SK-N-MC (cell line): ENCODE results near the gene COL27A1.

Experiments
- DNase-seq: peaks from one replicate; pipeline ENCODE4 v3.0.0-alpha.2; 2011; ENCODE audit warnings: low read depth, low spot score
- H3K27ac ChIP-seq: fragments of 200-600 bp; sonication (generic); 2 replicates; pipeline ENCODE4 v1.5.1; 2016; ENCODE audit warnings: mixed run types
- H3K36me3 ChIP-seq: fragments of 200-600 bp; sonication (generic); 2 replicates; pipeline ENCODE4 v1.6.1; 2017; ENCODE audit warnings: antibody characterized with exemption, low read length, mixed read lengths; ENCODE audit not compliant: insufficient read depth
- H3K4me3 ChIP-seq: fragments of 200-600 bp; sonication (generic); 2 replicates; pipeline ENCODE4 v1.5.1; 2016
- H3K9ac ChIP-seq: fragments of 200-600 bp; sonication (generic); 2 replicates; pipeline ENCODE4 v1.8.0; 2017; ENCODE audit warnings: mixed run types, mixed read lengths; ENCODE audit not compliant: insufficient read length
- H3K9me3 ChIP-seq: fragments of 200-600 bp; sonication (generic); 2 replicates; pipeline ENCODE4 v1.6.1; 2017; ENCODE audit warnings: low read depth, mild to moderate bottlenecking, antibody characterized with exemption, low read length, moderate library complexity, mixed read lengths
- EZH2 ChIP-seq: fragments of 200-600 bp; sonication (generic); IDR thresholded peaks from one replicate; pipeline ENCODE4 v1.6.1; 2017; ENCODE audit warnings: antibody characterized with exemption
- FOXP2 ChIP-seq: optimal IDR thresholded peaks from 2 replicates; pipeline ENCODE3; 2011; ENCODE audit warnings: mild to moderate bottlenecking, moderate library complexity; ENCODE audit not compliant: insufficient read depth; ENCODE audit errors: extremely low read length, control extremely low read depth
- POLR2AphosphoS5 ChIP-seq: IDR thresholded peaks from 2 replicates; pipeline ENCODE4 v1.6.1; 2012; ENCODE audit warnings: mild to moderate bottlenecking, low read depth, low read length, borderline replicate concordance

Gene COL27A1

DNA sequence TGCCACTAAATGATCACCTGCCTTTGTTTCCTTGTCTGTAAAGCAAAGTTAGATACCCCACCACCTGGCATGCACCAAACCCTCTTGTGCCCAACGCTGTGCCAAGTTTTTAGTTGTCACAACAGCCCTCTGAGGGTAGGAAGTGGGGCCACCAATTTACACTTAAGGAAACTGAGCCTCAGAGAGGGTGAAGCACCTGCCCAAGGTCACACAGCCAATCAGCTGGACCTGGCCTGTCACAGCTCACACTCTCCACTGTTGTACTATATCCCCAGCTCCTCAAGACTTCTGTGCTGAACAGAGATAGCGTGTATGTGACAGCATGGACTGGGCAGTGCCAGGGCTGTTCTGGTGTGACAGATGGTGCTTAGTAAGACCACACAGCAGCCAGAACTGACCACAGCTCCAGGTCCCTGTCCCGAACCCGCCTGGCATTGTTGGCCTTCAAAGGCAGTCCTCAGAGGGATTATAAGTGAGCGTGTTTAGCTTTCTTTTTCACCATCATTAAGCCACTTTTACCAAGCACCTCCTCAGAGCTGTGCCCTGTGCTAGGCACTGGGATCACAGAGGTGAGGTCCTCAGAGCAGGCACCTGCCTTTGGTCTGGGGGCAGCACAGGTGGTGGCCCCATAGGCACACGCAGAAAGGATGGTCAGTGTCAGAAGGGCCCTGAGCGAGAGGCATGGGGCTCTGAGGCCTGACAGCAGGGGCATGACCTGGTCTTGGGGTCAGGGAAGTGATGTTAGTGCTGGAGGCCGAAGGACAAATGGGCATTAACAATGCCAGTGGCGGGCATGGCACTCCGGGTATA is 71.1 kb downstream of the COL27A1 start:
- Histone ChIP-seq H3K9me3 (no peaks in the 10 kb centered on the region), H3K9ac (no peak overlapping the region), H3K36me3 (no peaks in the 10 kb centered on the region), H3K27ac (no peak overlapping the region), H3K4me3 (no peak overlapping the region)
- no peak for TF ChIP-seq POLR2AphosphoS5
- TF ChIP-seq FOXP2: no peak
- TF ChIP-seq EZH2: no peak
- DNase-seq: no peak

DNA sequence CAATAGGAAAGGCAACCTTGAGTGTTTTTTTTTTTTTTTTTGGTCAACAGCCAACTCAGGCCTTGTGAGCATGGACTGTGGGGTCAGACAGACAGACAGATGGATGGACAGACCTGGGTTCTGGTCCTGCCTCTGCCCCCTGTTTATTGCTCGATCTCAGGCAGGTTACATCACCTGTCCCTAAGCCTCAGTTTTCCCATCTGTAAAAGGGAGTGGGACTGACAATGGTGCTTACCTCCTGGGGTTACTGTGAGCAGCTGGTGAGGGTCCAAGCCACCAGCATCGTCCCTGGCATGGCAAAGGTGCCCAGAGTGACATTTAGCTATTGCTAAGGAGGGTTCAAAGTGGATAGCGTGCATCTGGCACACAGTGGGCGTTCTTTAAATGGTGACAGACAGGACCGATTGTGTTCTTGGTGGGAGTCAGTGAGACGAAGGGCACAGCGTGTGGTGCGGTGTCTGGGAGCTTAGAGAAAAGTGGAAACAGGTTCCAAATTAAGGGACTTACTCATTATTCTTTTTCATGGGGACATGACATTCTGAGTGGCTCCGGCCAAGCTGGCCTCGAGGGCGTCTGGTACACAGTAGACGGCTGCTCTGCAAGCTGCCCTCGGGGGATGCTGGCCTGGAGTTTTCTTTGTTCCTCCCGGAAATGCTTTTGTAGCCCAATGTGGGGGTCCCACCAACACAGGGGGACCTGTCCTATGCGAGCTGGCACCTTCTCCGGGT is 72.1 kb downstream of the COL27A1 start:
- no peak overlapping the region for H3K9ac ChIP-seq
- H3K4me3 ChIP-seq: no peak overlapping the region
- DNase-seq: no peak
- no peaks in the 10 kb centered on the region for H3K36me3 ChIP-seq
- H3K27ac ChIP-seq: no peak overlapping the region
- H3K9me3 ChIP-seq: no peaks in the 10 kb centered on the region
- no peak for TF ChIP-seq FOXP2
- TF ChIP-seq EZH2: no peak
- no peak for TF ChIP-seq POLR2AphosphoS5

DNA sequence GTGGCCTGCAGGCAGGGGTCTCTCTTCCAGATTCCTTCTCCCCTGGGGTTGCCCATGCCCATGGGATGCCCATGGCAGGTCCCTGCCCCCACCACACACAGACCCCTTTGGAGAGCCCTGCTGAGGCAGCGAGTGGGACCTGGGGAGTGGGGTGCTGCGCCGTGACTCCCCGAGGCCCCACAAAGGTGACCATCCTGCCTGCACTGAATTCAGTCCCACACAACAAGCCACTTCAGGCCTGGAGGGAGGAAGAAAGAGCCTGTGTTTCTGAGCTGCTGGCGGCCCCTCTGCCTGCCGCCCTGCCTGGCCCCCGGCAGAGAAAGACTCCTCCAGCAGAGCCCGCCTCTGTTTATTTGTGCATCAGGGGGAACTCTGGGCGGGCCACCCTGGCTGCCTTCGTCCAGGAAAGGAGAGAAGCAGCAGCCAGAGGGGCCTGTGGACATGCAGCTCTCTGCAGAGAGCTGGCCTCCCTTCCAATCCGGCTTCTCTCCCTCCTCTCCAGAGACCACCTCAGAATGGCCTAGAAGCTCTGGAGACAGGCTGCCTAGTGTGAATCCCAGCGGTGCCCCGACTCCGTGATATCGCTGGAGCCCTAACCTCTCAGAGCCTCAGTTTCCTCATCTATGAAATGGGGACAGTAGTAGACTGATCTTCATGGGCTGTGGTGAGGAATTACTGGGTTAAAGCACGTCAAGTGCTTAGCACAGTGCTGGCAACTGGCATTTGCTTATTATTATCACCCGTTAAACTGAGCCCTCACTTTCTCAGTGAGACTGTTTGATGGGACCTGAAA is 72.9 kb downstream of the COL27A1 start:
- Histone ChIP-seq H3K4me3 (no peak overlapping the region), H3K27ac (no peak overlapping the region), H3K36me3 (no peaks in the 10 kb centered on the region), H3K9me3 (no peaks in the 10 kb centered on the region), H3K9ac (no peak overlapping the region)
- no peak for TF ChIP-seq FOXP2
- TF ChIP-seq EZH2: no peak
- no peak for TF ChIP-seq POLR2AphosphoS5
- DNase-seq: no peak

DNA sequence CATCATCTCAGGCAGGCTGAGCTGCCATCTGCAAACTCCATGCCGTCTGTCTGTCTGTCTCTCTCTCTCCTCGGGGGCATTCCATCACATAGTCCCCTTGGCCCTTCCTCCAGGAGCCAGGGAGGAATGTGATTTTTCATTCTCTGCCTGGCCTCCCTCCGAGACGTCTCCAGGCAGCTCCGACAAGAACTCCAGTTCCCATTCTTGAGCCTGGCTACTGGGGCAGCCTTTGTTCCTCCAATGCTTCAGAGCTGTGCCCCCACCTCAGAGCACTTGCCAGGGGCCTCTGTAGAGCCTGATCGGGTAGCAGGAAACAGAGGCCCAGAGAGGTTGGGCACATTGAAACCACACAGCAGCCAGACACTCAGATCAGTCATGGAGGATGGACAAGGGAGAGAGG is 74.0 kb downstream of the COL27A1 start:
- H3K27ac ChIP-seq: no peak overlapping the region
- H3K9me3 ChIP-seq: no peaks in the 10 kb centered on the region
- H3K4me3 ChIP-seq: no peak overlapping the region
- H3K36me3 ChIP-seq: no peaks in the 10 kb centered on the region
- TF ChIP-seq FOXP2: no peak
- no peak for TF ChIP-seq EZH2
- no peak for TF ChIP-seq POLR2AphosphoS5
- no peak for DNase-seq
- H3K9ac ChIP-seq: no peak overlapping the region

DNA sequence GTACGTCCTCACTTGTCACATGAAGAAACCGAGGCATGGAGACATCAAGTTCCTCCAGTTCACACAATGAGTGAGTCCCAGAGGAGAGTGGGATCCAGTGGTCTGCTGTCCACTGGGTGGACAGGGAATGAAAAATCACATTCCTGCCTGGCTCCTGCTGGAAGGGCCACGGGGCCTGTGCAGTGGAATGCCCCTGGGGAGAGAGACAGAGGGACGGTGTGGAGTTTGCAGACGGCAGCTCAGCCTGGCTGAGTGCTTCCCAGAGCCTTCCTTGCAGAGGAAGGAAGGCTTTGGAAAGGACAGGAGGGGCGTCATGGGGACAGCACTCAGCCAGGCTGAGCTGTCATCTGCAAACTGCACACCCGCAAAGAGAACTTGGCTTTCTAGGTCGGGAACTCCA is 74.7 kb downstream of the COL27A1 start:
- H3K4me3 ChIP-seq: no peak overlapping the region
- no peak for DNase-seq
- no peaks in the 10 kb centered on the region for H3K9me3 ChIP-seq
- no peaks in the 10 kb centered on the region for H3K36me3 ChIP-seq
- H3K9ac ChIP-seq: no peak overlapping the region
- TF ChIP-seq POLR2AphosphoS5 (no peak), EZH2 (no peak), FOXP2 (no peak)
- H3K27ac ChIP-seq: no peak overlapping the region

DNA sequence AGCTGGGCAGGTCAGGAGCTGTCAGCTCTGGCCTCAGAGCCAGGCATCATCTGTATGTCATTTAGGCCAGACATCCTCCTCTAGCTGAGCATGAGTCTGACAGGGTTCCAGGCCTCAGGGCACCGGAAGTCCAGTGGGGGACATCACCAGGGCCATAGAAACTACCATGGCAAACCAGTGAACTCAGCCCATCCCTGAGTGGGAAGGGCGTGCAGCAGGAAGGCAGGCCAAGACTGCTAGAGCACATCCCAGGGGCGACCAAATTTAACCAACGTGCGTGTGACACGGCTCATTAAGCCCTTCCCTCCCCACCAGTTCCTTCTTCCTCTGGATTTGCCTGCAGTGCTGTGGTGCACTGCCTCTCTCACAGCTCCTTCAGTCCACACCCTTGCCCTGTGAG is 75.9 kb downstream of the COL27A1 start:
- Histone ChIP-seq H3K27ac (no peak overlapping the region), H3K9me3 (no peaks in the 10 kb centered on the region), H3K4me3 (no peak overlapping the region), H3K36me3 (no peaks in the 10 kb centered on the region), H3K9ac (no peak overlapping the region)
- no peak for TF ChIP-seq EZH2
- TF ChIP-seq POLR2AphosphoS5: no peak
- TF ChIP-seq FOXP2: no peak
- DNase-seq: no peak

DNA sequence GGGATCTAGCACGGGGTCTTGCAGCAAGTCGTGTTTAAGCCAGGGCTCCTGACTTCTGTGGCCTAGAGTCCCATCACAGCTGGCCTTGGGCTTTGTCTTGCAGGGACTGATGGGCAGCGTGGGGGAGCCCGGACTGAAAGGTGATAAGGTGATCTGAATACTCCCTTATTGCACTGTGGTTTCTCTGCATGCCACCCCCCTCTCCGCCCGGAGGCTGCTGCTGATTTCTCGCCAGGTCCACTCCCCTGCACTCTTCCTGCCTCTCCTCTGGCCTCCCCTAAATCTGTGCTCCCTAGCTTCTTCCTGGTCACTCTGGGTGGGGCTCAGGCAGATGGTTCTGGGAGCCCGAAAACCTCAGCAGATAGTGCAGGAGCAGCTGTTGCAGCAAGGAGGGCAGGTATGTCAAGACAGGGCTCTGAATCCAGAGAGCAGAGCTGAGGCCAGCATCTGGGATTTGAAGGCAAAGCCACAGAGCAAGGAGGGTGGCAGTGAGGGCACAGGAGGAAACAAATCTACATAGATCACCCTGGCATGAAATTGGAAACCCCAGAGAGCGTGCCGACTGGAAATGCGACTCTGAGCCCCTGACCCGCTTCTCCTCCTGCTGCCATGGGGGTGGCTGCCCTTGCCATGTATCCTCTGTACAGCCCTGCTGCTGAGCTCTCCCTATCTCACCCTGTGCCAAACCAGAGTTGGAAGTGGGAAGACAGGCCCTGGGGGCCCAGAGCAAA is 76.5 kb downstream of the COL27A1 start:
- no peaks in the 10 kb centered on the region for H3K9me3 ChIP-seq
- H3K9ac ChIP-seq: no peak overlapping the region

DNA sequence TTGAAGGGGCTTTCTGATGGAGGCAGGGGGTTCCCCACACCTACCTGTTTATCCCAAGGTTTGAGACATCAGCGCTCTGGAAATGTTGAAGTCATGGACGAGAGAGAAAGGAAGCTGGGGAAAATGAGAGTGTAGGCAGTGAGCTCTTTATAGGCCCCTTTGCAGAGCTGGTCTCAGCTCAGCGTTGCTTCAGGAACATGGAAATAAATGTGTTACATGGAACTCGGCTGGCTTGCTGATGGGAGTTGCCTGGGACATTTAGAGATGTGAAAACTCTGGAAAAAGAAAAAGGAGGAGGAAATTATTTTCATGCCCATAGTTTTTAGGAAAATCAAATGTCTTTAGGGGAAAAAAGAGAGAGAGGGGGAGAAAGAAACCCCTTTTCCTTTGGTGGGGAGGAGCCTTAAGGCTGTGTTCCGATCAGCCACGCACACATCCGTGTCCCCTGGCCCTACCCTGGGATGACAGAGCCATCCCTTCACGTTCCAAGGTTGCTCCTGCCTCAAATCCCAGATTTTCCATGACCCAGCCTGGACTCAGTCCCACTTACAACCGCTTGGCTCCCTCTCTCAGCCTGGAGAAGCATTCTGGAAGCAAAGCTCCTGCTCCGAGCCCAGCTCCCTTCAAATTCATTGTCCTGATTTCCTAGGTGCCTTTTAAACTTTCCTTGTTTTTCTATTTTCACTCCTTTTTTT is 78.3 kb downstream of the COL27A1 start:
- no peak overlapping the region for H3K27ac ChIP-seq
- no peaks in the 10 kb centered on the region for H3K36me3 ChIP-seq
- no peak for DNase-seq
- H3K4me3 ChIP-seq: no peak overlapping the region
- no peaks in the 10 kb centered on the region for H3K9me3 ChIP-seq
- TF ChIP-seq FOXP2 (no peak), POLR2AphosphoS5 (no peak), EZH2 (no peak)
- H3K9ac ChIP-seq: no peak overlapping the region

More for the DNA sequence above, 76.5 kb downstream of the COL27A1 start:
- Histone ChIP-seq H3K36me3 (no peaks in the 10 kb centered on the region), H3K4me3 (no peak overlapping the region), H3K27ac (no peak overlapping the region)
- no peak for DNase-seq
- no peak for TF ChIP-seq POLR2AphosphoS5
- TF ChIP-seq FOXP2: no peak
- TF ChIP-seq EZH2: no peak
